Effector memory CD8-positive, alpha-beta T cell (primary cell): ENCODE data around the gene B3GALNT2.

Experiments used
- ATAC-seq: fragments of 150-1000 bp; cut with Tn5 transposase; replicated peaks from 2 replicates; pipeline ENCODE4 v1.10.0; 2021; ENCODE audit warnings: mild to moderate bottlenecking, moderate library complexity
- DNase-seq, 3 experiments: peaks; one replicate each; pipeline ENCODE4 v3.0.0; 2021
- H3K27ac Mint-ChIP-seq, 2 donors: one replicate each; pipeline ENCODE4 v1.8.0; 2022; ENCODE audit warnings: mild to moderate bottlenecking in 2 of 2, mixed read lengths in 2 of 2, moderate library complexity in 2 of 2
- H3K27me3 Mint-ChIP-seq, 2 donors: one replicate each; pipeline ENCODE4 v1.8.0; 2022; ENCODE audit warnings: mixed read lengths in 2 of 2
- H3K36me3 Mint-ChIP-seq: one replicate; pipeline ENCODE4 v1.8.0; 2022; ENCODE audit warnings: mild to moderate bottlenecking, moderate library complexity, mixed read lengths; ENCODE audit not compliant: insufficient read depth
- H3K4me1 Mint-ChIP-seq, 2 donors: one replicate each; pipeline ENCODE4 v1.8.0; 2022; ENCODE audit warnings: low read depth in 2 of 2, mixed read lengths in 2 of 2
- H3K4me3 Mint-ChIP-seq, 2 donors: one replicate each; pipeline ENCODE4 v1.8.0; 2022; ENCODE audit warnings: mild to moderate bottlenecking in 2 of 2, mixed read lengths in 2 of 2, moderate library complexity in 2 of 2
- H3K9me3 Mint-ChIP-seq, 2 donors: one replicate each; pipeline ENCODE4 v1.8.0; 2022; ENCODE audit warnings: mixed read lengths in 2 of 2

B3GALNT2 gene

DNA sequence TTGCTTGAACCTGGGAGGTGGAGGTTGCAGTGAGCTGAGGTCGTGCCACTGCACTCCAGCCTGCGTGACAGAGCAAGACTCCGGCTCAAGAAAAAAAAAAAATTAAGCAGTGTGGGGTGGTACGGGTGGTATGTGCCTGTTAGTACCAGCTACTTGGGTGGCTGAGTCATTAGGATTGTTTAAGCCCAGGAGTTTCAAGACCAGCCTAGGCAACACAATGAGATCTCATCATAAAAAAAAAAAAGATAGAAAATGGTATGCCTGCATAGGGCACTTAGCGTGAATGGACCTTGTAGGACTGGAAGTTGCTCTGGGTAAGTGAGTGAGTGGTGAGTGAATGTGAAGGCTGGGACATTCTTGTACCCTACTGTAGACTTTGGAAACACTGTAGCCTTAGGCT lies 100.1 kb downstream of the B3GALNT2 start:
- Mint-ChIP-seq H3K9me3 (no peaks in the 10 kb centered on the region), H3K27ac (no peak overlapping the region), H3K4me1 (peaks cover 3 to 23% of the 10 kb centered on the region in 2 donors), H3K36me3 (peaks cover 19% of the 10 kb centered on the region), H3K4me3 (no peak overlapping the region), H3K27me3 (no peaks in the 10 kb centered on the region)
- no peak for ATAC-seq
- no peak for DNase-seq

GRCh38 chr1:235403593-235403992 lies 100.7 kb downstream of the B3GALNT2 start:
- ATAC-seq: no peak
- no peak for DNase-seq
- H3K4me1 Mint-ChIP-seq: peaks cover 3 to 23% of the 10 kb centered on the region in 2 donors
- peaks cover 19% of the 10 kb centered on the region for H3K36me3 Mint-ChIP-seq
- H3K27me3 Mint-ChIP-seq: no peaks in the 10 kb centered on the region
- H3K4me3 Mint-ChIP-seq: no peak overlapping the region
- no peaks in the 10 kb centered on the region for H3K9me3 Mint-ChIP-seq
- no peak overlapping the region for H3K27ac Mint-ChIP-seq

- peaks cover 19% of the 10 kb centered on the region for H3K36me3 Mint-ChIP-seq
- ATAC-seq (no peak), DNase-seq (no peak)
- no peaks in the 10 kb centered on the region for H3K9me3 Mint-ChIP-seq
- H3K4me3 Mint-ChIP-seq: no peak overlapping the region
- H3K4me1 Mint-ChIP-seq: peaks cover 3 to 17% of the 10 kb centered on the region in 2 donors
- H3K27ac Mint-ChIP-seq: no peak overlapping the region
- H3K27me3 Mint-ChIP-seq: no peaks in the 10 kb centered on the region
These were observed 101.6 kb downstream of the B3GALNT2 start for GRCh38 chr1:235402457-235403200.

- no peak overlapping the region for H3K27ac Mint-ChIP-seq
- H3K36me3 Mint-ChIP-seq: peaks cover 19% of the 10 kb centered on the region
- DNase-seq: no peak
- no peaks in the 10 kb centered on the region for H3K27me3 Mint-ChIP-seq
- H3K9me3 Mint-ChIP-seq: no peaks in the 10 kb centered on the region
- peaks cover 6 to 25% of the 10 kb centered on the region in 2 donors for H3K4me1 Mint-ChIP-seq
- H3K4me3 Mint-ChIP-seq: no peak overlapping the region
- no peak for ATAC-seq
These were observed 103.0 kb downstream of the B3GALNT2 start for GRCh38 chr1:235401251-235401650.
